IPS-NIHi7 (cell line): Measurements from ENCODE around the gene IFT88.
A peak's percentile ranks its signal among the peaks of the same experiment; 100 is the strongest.

Experiments
- DNase-seq: peaks from one replicate; pipeline ENCODE4 v3.0.0; 2012; ENCODE audit warnings: mixed read lengths; ENCODE audit errors: extremely low spot score

Gene IFT88

GRCh38 chr13:20566898-20567874, at the start of gene IFT88:
Gene IFT88, plus strand, starts transcription at chr13:20567157. Its CDS starts 7,229 bp downstream, at chr13:20574386.
- peak; percentile 94 for DNase-seq

- no peak for DNase-seq
Observed at GRCh38 chr13:20518660-20519100, 48.3 kb upstream of the IFT88 start.

- DNase-seq, result no peak
Observed at GRCh38 chr13:20519875-20520274, 47.1 kb upstream of the IFT88 start.

GRCh38 chr13:20521364-20522115, 45.4 kb upstream of the IFT88 start:
- no peak for DNase-seq

GRCh38 chr13:20525144-20525600, 41.8 kb upstream of the IFT88 start:
- no peak for DNase-seq

- peak; percentile 64 for DNase-seq
Observed at GRCh38 chr13:20525601-20526544, 41.1 kb upstream of the IFT88 start, which contains the start of gene CRYL1. Gene CRYL1, minus strand, starts transcription at chr13:20525857. Its CDS starts 63 bp downstream, at chr13:20525794.

- no peak for DNase-seq
Observed at GRCh38 chr13:20526664-20527063, 40.3 kb upstream of the IFT88 start.

- no peak for DNase-seq
Observed at GRCh38 chr13:20528452-20528851, 38.5 kb upstream of the IFT88 start.

- DNase-seq, result no peak
Observed at GRCh38 chr13:20534038-20534608, 32.8 kb upstream of the IFT88 start.

- DNase-seq, result no peak
Observed at GRCh38 chr13:20536992-20537391, 30.0 kb upstream of the IFT88 start.

GRCh38 chr13:20544201-20544923, 22.6 kb upstream of the IFT88 start:
- no peak for DNase-seq

- DNase-seq, result no peak
Observed at GRCh38 chr13:20546556-20546955, 20.4 kb upstream of the IFT88 start.

- DNase-seq, result no peak
Observed at GRCh38 chr13:20547479-20547908, 19.5 kb upstream of the IFT88 start.

- DNase-seq, result no peak
Observed at GRCh38 chr13:20550799-20551198, 16.2 kb upstream of the IFT88 start.

GRCh38 chr13:20553311-20553710, 13.6 kb upstream of the IFT88 start:
- DNase-seq, result no peak

- DNase-seq, result no peak
Observed at GRCh38 chr13:20558982-20559381, 8.0 kb upstream of the IFT88 start.

- no peak for DNase-seq
Observed at GRCh38 chr13:20559659-20560356, 7.1 kb upstream of the IFT88 start.

GRCh38 chr13:20561741-20562140, 5.2 kb upstream of the IFT88 start:
- DNase-seq, result no peak

- no peak for DNase-seq
Observed at GRCh38 chr13:20565115-20565736, 1.7 kb upstream of the IFT88 start.
